Measurements from ENCODE around the gene TWIST2. TPM values are rescaled to one million over a fixed set of nuclear protein-coding genes. Genes with fewer than 3 reads are reported as not detected.

Gene TWIST2
- total and polyA plus RNA-seq, 11 donors = 0.39 to 10.9 (median 1.4) TPM

- DNase-seq (peak in 4 of 5 donors; percentile 32 to 70 (median 42)), ATAC-seq (peak; percentile 76 to 85 (median 80))
- Histone ChIP-seq H3K4me3 (no peak overlapping the region), H3K36me3 (no peaks in the 10 kb centered on the region), H3K27me3 (peaks cover 0 to 3% (median 0%) of the 10 kb centered on the region in 9 donors), H3K4me1 (peaks cover 0 to 12% (median 0%) of the 10 kb centered on the region in 12 donors), H3K27ac (no peak overlapping the region), H3K9me3 (no peaks in the 10 kb centered on the region)
- no peak for TF ChIP-seq POLR2A (IDR thresholded peaks at IDR 0.05)
- TF ChIP-seq CTCF (IDR thresholded peaks at IDR 0.05) = peak; percentile 39 to 73 (median 60)
- WGBS, 4 donors = 57 to 69% (median 67%) methylated on average over 5 of the region's 5 CpGs
- intact Hi-C loops (cut with DNase I) = loop anchor here in 1 of 10 donors (10.0 kb wide), 1 partner anchor 161 kb away; no protein-coding TSS in a partner anchor
Observed at GRCh38 chr2:238945433-238946150, 97.7 kb downstream of the TWIST2 start.

DNA sequence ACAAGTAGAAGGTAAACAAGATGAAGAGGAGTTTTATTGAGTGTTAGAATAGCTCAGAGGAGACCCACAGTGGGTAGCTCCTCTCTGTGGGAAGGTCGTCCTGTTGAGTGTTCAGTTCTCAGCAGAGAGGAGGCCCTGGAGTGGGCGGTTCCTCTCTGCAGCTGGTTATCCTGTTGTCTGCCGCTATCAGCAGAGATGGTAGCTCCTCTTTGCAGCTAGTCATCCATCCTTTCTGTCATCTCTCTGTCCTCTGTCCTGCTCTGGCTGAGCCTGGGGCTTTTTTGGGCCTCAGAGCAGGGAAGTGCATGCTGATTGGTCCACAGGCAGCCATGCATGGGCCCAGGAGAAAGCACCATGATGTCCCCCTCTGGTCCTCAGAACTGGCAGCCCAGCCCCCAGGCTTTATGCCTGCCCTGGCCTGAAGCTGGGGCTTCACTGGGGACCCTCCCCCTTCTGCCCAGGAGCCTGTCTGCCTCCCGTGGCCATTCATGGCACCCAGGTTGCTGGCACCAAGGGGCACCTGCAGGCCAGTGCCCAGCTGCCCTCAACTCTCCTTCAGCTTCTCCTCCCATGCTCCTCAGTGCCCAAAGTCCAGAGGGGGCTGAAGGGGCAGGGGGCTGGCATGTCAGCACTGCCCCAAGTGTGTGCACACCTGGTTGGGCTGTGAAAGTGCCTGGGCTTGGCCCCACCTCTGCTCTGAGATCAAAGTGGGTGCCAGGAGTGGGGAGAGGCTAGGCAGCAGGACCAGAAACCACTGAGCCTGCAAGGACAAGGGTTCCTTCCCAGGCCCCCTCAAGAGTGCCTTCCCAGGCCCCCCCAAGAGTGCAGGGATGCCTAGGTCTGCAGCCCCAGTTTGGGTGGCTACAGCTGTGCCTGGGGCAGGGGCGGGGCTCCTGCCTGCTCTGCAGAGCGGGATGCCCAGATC, 98.7 kb downstream of the TWIST2 start:
- H3K36me3 ChIP-seq = no peaks in the 10 kb centered on the region
- TF ChIP-seq CTCF (IDR thresholded peaks at IDR 0.05) (no peak), POLR2A (IDR thresholded peaks at IDR 0.05) (no peak)
- WGBS, 4 donors = 78 to 89% (median 86%) methylated on average over 5 to 6 of the region's 6 CpGs
- no peak overlapping the region for H3K27ac ChIP-seq
- H3K27me3 ChIP-seq = peaks cover 0 to 5% (median 0%) of the 10 kb centered on the region in 9 donors
- DNase-seq (peak in 2 of 5 donors; percentile 11 to 22), ATAC-seq (no peak)
- peaks cover 0 to 12% (median 0%) of the 10 kb centered on the region in 12 donors for H3K4me1 ChIP-seq
- H3K9me3 ChIP-seq = no peaks in the 10 kb centered on the region
- H3K4me3 ChIP-seq = no peak overlapping the region
- intact Hi-C loops (cut with DNase I) = loop anchor here in 1 of 10 donors (10.0 kb wide), 1 partner anchor 162 kb away; no protein-coding TSS in a partner anchor

DNA sequence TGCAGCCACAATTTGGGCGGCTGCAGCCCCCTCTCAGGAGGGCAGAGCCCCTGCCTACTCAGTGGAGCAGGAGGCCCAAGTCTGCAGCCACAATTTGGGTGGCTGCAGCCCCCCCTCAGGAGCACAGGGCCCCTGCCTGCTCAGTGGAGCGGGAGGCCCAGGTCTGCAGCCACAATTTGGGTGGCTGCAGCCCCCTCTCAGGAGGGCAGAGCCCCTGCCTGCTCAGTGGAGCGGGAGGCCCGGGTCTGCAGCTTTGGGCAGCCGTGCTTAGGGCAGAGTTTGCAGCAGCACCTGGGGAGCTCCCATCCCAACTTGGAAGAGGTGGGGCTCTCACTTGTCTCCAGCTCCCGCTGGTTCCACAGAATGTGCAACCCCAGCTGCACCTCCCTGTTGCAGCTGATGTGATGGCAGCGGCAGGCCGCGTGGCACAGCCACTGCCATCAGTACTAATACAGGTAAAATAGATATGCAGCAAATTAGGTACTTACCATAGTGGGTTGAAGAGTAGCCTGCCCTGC, 99.4 kb downstream of the TWIST2 start:
- no peak for TF ChIP-seq CTCF (IDR thresholded peaks at IDR 0.05)
- TF ChIP-seq POLR2A (IDR thresholded peaks at IDR 0.05) = no peak
- 79 to 93% (median 90%) methylated on average over 6 to 9 of the region's 9 CpGs for WGBS, 4 donors
- Histone ChIP-seq H3K27me3 (peaks cover 0 to 5% (median 0%) of the 10 kb centered on the region in 9 donors), H3K9me3 (no peaks in the 10 kb centered on the region), H3K27ac (no peak overlapping the region), H3K4me1 (peaks cover 0 to 12% (median 0%) of the 10 kb centered on the region in 12 donors), H3K36me3 (no peaks in the 10 kb centered on the region), H3K4me3 (no peak overlapping the region)
- DNase-seq (peak in 1 of 5 donors; percentile 11), ATAC-seq (no peak)
- intact Hi-C loops (cut with DNase I) = loop anchor here in 1 of 10 donors (10.0 kb wide), 1 partner anchor 163 kb away; no protein-coding TSS in a partner anchor
